BJ (cell line): ENCODE measurements around the gene RNLS. TPM values are rescaled to one million over a fixed set of nuclear protein-coding genes. Genes with fewer than 3 reads are reported as not detected.
A peak's percentile ranks its signal among the peaks of the same experiment; 100 is the strongest.

Source experiments
- CTCF ChIA-PET: fragments of 350-600 bp; formaldehyde crosslinking; extraction: SDS; loops from one replicate; lab custom pipeline; 2021; ENCODE audit warnings: antibody characterized with exemption, inconsistent platforms; lab: Yijun Ruan, JAX
- POLR2A ChIA-PET: fragments of 300-600 bp; sonication (Branson Sonifier 250); formaldehyde crosslinking; extraction: SDS; loops from one replicate; lab custom pipeline; 2021; ENCODE audit warnings: antibody characterized with exemption; lab: Charles Lee
- DNase-seq: peaks from one replicate; pipeline ENCODE4 v3.0.0-alpha.2; 2011; ENCODE audit warnings: low read depth
- H3K27me3 ChIP-seq: 2 replicates; pipeline ENCODE4 v1.6.0; 2011; ENCODE audit warnings: low read length; ENCODE audit not compliant: control insufficient read depth, insufficient read depth
- H3K36me3 ChIP-seq: 2 replicates; pipeline ENCODE4 v1.5.1; 2011; ENCODE audit warnings: low read length; ENCODE audit not compliant: control insufficient read depth, insufficient read depth
- H3K4me3 ChIP-seq: 2 replicates; pipeline ENCODE4 v1.5.1; 2011; ENCODE audit warnings: low read depth, mild to moderate bottlenecking, control low read depth, low read length
- CTCF ChIP-seq: IDR thresholded peaks from 2 replicates; pipeline ENCODE4 v1.5.1; 2011; ENCODE audit warnings: low read depth, mild to moderate bottlenecking, control low read depth, inconsistent platforms, low read length, moderate library complexity; ENCODE audit not compliant: insufficient read depth
- polyA plus RNA-seq: library from polyadenylated mRNA; depleted of rRNA; stranded (reverse); fragments of >200 nt; gene quantifications from 2 replicates; pipeline ENCODE4 v1.2.3, GENCODE V29; 2011

The RNLS gene
- polyA plus RNA-seq, 1 experiment: 11.8 TPM

- no peak for DNase-seq
- POLR2A ChIA-PET: no interaction called here
- CTCF ChIA-PET: no interaction called here
- Histone ChIP-seq H3K27me3 (no peaks in the 10 kb centered on the region), H3K36me3 (no peaks in the 10 kb centered on the region), H3K4me3 (no peak overlapping the region)
- TF ChIP-seq CTCF: no peak
Observed at GRCh38 chr10:88497913-88498312, 85.2 kb downstream of the RNLS start.

- ChIA-PET CTCF (no interaction called here), POLR2A (no interaction called here)
- Histone ChIP-seq H3K27me3 (no peaks in the 10 kb centered on the region), H3K36me3 (no peaks in the 10 kb centered on the region), H3K4me3 (no peak overlapping the region)
- TF ChIP-seq CTCF: no peak
- no peak for DNase-seq
Observed at GRCh38 chr10:88494537-88494936, 88.6 kb downstream of the RNLS start.

- peak; percentile 19 for DNase-seq
- no peaks in the 10 kb centered on the region for H3K36me3 ChIP-seq
- CTCF ChIA-PET: interaction anchor here (0.6 kb wide), 1 partner anchor 75 kb away, joined by 4 read pairs; no protein-coding TSS in a partner anchor
- H3K27me3 ChIP-seq: no peaks in the 10 kb centered on the region
- POLR2A ChIA-PET: no interaction called here
- no peak overlapping the region for H3K4me3 ChIP-seq
- no peak for TF ChIP-seq CTCF
Observed at GRCh38 chr10:88493691-88494483, 89.2 kb downstream of the RNLS start.

- POLR2A ChIA-PET: no interaction called here
- Histone ChIP-seq H3K4me3 (no peak overlapping the region), H3K36me3 (no peaks in the 10 kb centered on the region), H3K27me3 (no peaks in the 10 kb centered on the region)
- no peak for TF ChIP-seq CTCF
- DNase-seq: no peak
- CTCF ChIA-PET: interaction anchor here (1.7 kb wide), 1 partner anchor 8 kb away, joined by 7 read pairs; no protein-coding TSS in a partner anchor
Observed at GRCh38 chr10:88491314-88491713, 91.8 kb downstream of the RNLS start.

GRCh38 chr10:88490231-88490980 is 92.7 kb downstream of the RNLS start:
- H3K36me3 ChIP-seq: no peaks in the 10 kb centered on the region
- H3K4me3 ChIP-seq: no peak overlapping the region
- CTCF ChIA-PET: interaction anchor here (1.7 kb wide), 1 partner anchor 9 kb away, joined by 7 read pairs; no protein-coding TSS in a partner anchor
- H3K27me3 ChIP-seq: no peaks in the 10 kb centered on the region
- POLR2A ChIA-PET: no interaction called here
- no peak for DNase-seq
- no peak for TF ChIP-seq CTCF
